GM23248 (cell line): ENCODE measurements around the gene RPL36. TPM values are rescaled to one million over a fixed set of nuclear protein-coding genes. Genes with fewer than 3 reads are reported as not detected.

Source experiments
- DNase-seq: peaks from one replicate; pipeline ENCODE4 v3.0.0-alpha.2; 2015
- H2AFZ ChIP-seq: fragments of 200-600 bp; sonication (generic); 2 replicates; pipeline ENCODE4 v1.6.1; 2016; ENCODE audit warnings: antibody characterized with exemption
- H3F3A ChIP-seq: fragments of 200-600 bp; sonication (generic); 2 replicates; pipeline ENCODE4 v1.6.1; 2016; ENCODE audit warnings: mild to moderate bottlenecking, antibody characterized with exemption, mixed run types; ENCODE audit not compliant: insufficient read depth
- H3K27ac ChIP-seq: fragments of 200-600 bp; sonication (generic); 2 replicates; pipeline ENCODE4 v1.5.1; 2016; ENCODE audit warnings: mild to moderate bottlenecking
- H3K27me3 ChIP-seq: fragments of 200-600 bp; sonication (generic); replicated peaks from 2 replicates; pipeline ENCODE4 v1.6.1; 2016; ENCODE audit warnings: mild to moderate bottlenecking; ENCODE audit not compliant: insufficient read depth
- H3K36me3 ChIP-seq: fragments of 200-600 bp; sonication (generic); 2 replicates; pipeline ENCODE4 v1.6.1; 2016; ENCODE audit warnings: low read depth, mild to moderate bottlenecking
- H3K4me1 ChIP-seq: fragments of 200-600 bp; sonication (generic); 2 replicates; pipeline ENCODE4 v1.6.1; 2016; ENCODE audit warnings: mild to moderate bottlenecking; ENCODE audit not compliant: insufficient read depth
- H3K4me2 ChIP-seq: fragments of 200-600 bp; sonication (generic); one replicate; pipeline ENCODE4 v1.6.1; 2016; ENCODE audit warnings: mild to moderate bottlenecking; ENCODE audit not compliant: unreplicated experiment
- H3K4me3 ChIP-seq: fragments of 200-600 bp; sonication (generic); 2 replicates; pipeline ENCODE4 v1.5.1; 2016; ENCODE audit warnings: mild to moderate bottlenecking
- H3K79me2 ChIP-seq: fragments of 200-600 bp; sonication (generic); 2 replicates; pipeline ENCODE4 v1.6.1; 2016; ENCODE audit warnings: mild to moderate bottlenecking; ENCODE audit not compliant: insufficient read depth
- H3K9ac ChIP-seq: fragments of 200-600 bp; sonication (generic); 2 replicates; pipeline ENCODE4 v1.6.1; 2016; ENCODE audit warnings: mild to moderate bottlenecking
- H3K9me2 ChIP-seq: fragments of 200-600 bp; sonication (generic); 2 replicates; pipeline ENCODE4 v1.6.1; 2016; ENCODE audit warnings: mixed run types, mild to moderate bottlenecking, moderate library complexity; ENCODE audit not compliant: insufficient read depth
- H3K9me3 ChIP-seq: fragments of 200-600 bp; sonication (generic); one replicate; pipeline ENCODE4 v1.6.1; 2017; ENCODE audit warnings: low read depth
- H4K20me1 ChIP-seq: fragments of 200-600 bp; sonication (generic); 2 replicates; pipeline ENCODE4 v1.6.0; 2016; ENCODE audit not compliant: insufficient read depth
- EZH2 ChIP-seq: fragments of 200-600 bp; sonication (generic); IDR thresholded peaks from 2 replicates; pipeline ENCODE4 v1.6.1; 2018; ENCODE audit warnings: antibody characterized with exemption, mild to moderate bottlenecking; ENCODE audit not compliant: insufficient read depth, poor library complexity, severe bottlenecking
- EZH2phosphoT487 ChIP-seq: fragments of 200-600 bp; sonication (generic); IDR thresholded peaks from 2 replicates; pipeline ENCODE4 v1.6.1; 2018; ENCODE audit warnings: antibody characterized with exemption, moderate library complexity, mild to moderate bottlenecking, low read depth; ENCODE audit not compliant: insufficient read depth
- WGBS, 2 experiments: methylation state at CpG; one replicate each; pipeline ENCODE4 v1.1.6; 2015 to 2017; ENCODE audit warnings: low lambda C conversion rate in 2 of 2, low coverage in 1 of 2; ENCODE audit errors: missing lambda C conversion rate in 2 of 2; 5-methylcytosine and 5-hydroxymethylcytosine counted together
- in situ Hi-C: fragments of 300-500 bp; cut with MboI; formaldehyde crosslinking; loops from 2 replicates; pipeline ENCODE4 v1.15.0; 2020
- polyA plus RNA-seq: library from polyadenylated mRNA; unstranded; fragments of >200 nt; fragmentation: Nextera tagmentation; extraction: Ambion mirVana; gene quantifications from 2 replicates; pipeline ENCODE4 v1.2.1, GENCODE V29; 2016
- total RNA-seq: library from RNA; depleted of rRNA; stranded (reverse); fragments of >200 nt; shearing (Covaris generic); gene quantifications from 2 replicates; pipeline ENCODE4 v1.2.3, GENCODE V29; 2014

Gene RPL36
- total and polyA plus RNA-seq, 2 experiments from 2014 or later, result 503 to 1,128 TPM

- H3K4me2 ChIP-seq, result no peak overlapping the region
- H2AFZ ChIP-seq, result no peak overlapping the region
- H3K27me3 ChIP-seq, result no peaks in the 10 kb centered on the region
- H3K9ac ChIP-seq, result no peak overlapping the region
- in situ Hi-C loops, result no loop called here
- H3F3A ChIP-seq, result 0 out of 2 replicates have a peak, but pooled peaks cover 7% of the 10 kb centered on the region
- no peak overlapping the region for H3K27ac ChIP-seq
- TF ChIP-seq EZH2, result no peak
- TF ChIP-seq EZH2phosphoT487, result no peak
- no peak for DNase-seq
- peaks cover 8% of the 10 kb centered on the region; the same call in 1 of the 2 replicates for H3K36me3 ChIP-seq
- no peaks in the 10 kb centered on the region for H3K9me2 ChIP-seq
- no peaks in the 10 kb centered on the region for H4K20me1 ChIP-seq
- no peak overlapping the region for H3K4me3 ChIP-seq
- 91 to 92% methylated on average over 12 to 13 of the region's 13 CpGs for whole genome bisulfite sequencing, 2 experiments
- H3K4me1 ChIP-seq, result no peaks in the 10 kb centered on the region
- no peaks in the 10 kb centered on the region for H3K79me2 ChIP-seq
- H3K9me3 ChIP-seq, result no peaks in the 10 kb centered on the region
Observed at GRCh38 chr19:5672708-5673459, 17.2 kb upstream of the RPL36 start.

GRCh38 chr19:5673752-5674151 is 16.3 kb upstream of the RPL36 start:
- H3F3A ChIP-seq, result 0 out of 2 replicates have a peak, but pooled peaks cover 7% of the 10 kb centered on the region
- TF ChIP-seq EZH2 (no peak), EZH2phosphoT487 (no peak)

GRCh38 chr19:5674714-5675113 is 15.4 kb upstream of the RPL36 start:
- H3K9me3 ChIP-seq, result no peaks in the 10 kb centered on the region
- H3K27me3 ChIP-seq, result no peaks in the 10 kb centered on the region
- WGBS, 2 experiments, result 66 to 69% methylated on average over 5 of the region's 5 CpGs
- H3K9ac ChIP-seq, result no peak overlapping the region
- H3K79me2 ChIP-seq, result peaks cover 10% of the 10 kb centered on the region
- TF ChIP-seq EZH2 (no peak), EZH2phosphoT487 (no peak)
- no peaks in the 10 kb centered on the region for H3K36me3 ChIP-seq
- H3K4me2 ChIP-seq, result no peak overlapping the region
- H3K4me3 ChIP-seq, result no peak overlapping the region
- no peaks in the 10 kb centered on the region for H3K9me2 ChIP-seq
- no peaks in the 10 kb centered on the region for H4K20me1 ChIP-seq
- 0 out of 2 replicates have a peak, but pooled peaks cover 7% of the 10 kb centered on the region for H3F3A ChIP-seq
- no peak for DNase-seq
- H3K27ac ChIP-seq, result no peak overlapping the region
- in situ Hi-C loops, result no loop called here
- H2AFZ ChIP-seq, result no peak overlapping the region
- H3K4me1 ChIP-seq, result no peaks in the 10 kb centered on the region

More at GRCh38 chr19:5673752-5674151, 16.3 kb upstream of the RPL36 start:
- Histone ChIP-seq H3K27me3 (no peaks in the 10 kb centered on the region), H3K27ac (no peak overlapping the region), H2AFZ (no peak overlapping the region), H3K4me1 (no peaks in the 10 kb centered on the region), H3K36me3 (peaks cover 4% of the 10 kb centered on the region; the same call in 1 of the 2 replicates), H3K79me2 (peaks cover under 1% of the 10 kb centered on the region), H3K4me3 (no peak overlapping the region), H3K9me2 (no peaks in the 10 kb centered on the region), H3K4me2 (no peak overlapping the region), H3K9me3 (no peaks in the 10 kb centered on the region), H3K9ac (no peak overlapping the region), H4K20me1 (no peaks in the 10 kb centered on the region)
- in situ Hi-C loops, result no loop called here
- WGBS, 2 experiments, result 100% methylated on average over 1 of the region's 1 CpG
- no peak for DNase-seq

- no peak overlapping the region for H3K27ac ChIP-seq
- peaks cover 15% of the 10 kb centered on the region for H3K79me2 ChIP-seq
- DNase-seq, result no peak
- H4K20me1 ChIP-seq, result no peaks in the 10 kb centered on the region
- H3K4me1 ChIP-seq, result no peaks in the 10 kb centered on the region
- H3K27me3 ChIP-seq, result no peaks in the 10 kb centered on the region
- H3F3A ChIP-seq, result 0 out of 2 replicates have a peak, but pooled peaks cover 7% of the 10 kb centered on the region
- no peaks in the 10 kb centered on the region for H3K9me2 ChIP-seq
- no peaks in the 10 kb centered on the region for H3K9me3 ChIP-seq
- no peak overlapping the region for H3K4me2 ChIP-seq
- in situ Hi-C loops, result no loop called here
- H3K9ac ChIP-seq, result no peak overlapping the region
- H3K36me3 ChIP-seq, result no peaks in the 10 kb centered on the region
- H3K4me3 ChIP-seq, result no peak overlapping the region
- 67 to 69% methylated on average over 17 of the region's 17 CpGs for WGBS, 2 experiments
- TF ChIP-seq EZH2 (no peak), EZH2phosphoT487 (no peak)
- no peak overlapping the region for H2AFZ ChIP-seq
Observed at GRCh38 chr19:5676105-5676771, 13.9 kb upstream of the RPL36 start.
